ENCODE measurements around the gene IFI44L. TPM values are rescaled to one million over a fixed set of nuclear protein-coding genes. Genes with fewer than 3 reads are reported as not detected.

IFI44L gene
- total RNA-seq, 1 donor from 2014 or later: 26.0 TPM

- peaks cover 3% of the 10 kb centered on the region for H3K9me3 Mint-ChIP-seq
- peak; percentile 76 for DNase-seq
- peaks cover 19% of the 10 kb centered on the region for H3K4me1 Mint-ChIP-seq
- peak overlapping the region; percentile 80 for H3K27ac Mint-ChIP-seq
- intact Hi-C loops (cut with micrococcal nuclease): loop anchor here (5.0 kb wide), 1 partner anchor 546 kb away; no protein-coding TSS in a partner anchor
- H3K4me3 Mint-ChIP-seq: peak overlapping the region; percentile 50
- peaks cover 3% of the 10 kb centered on the region for H3K27me3 Mint-ChIP-seq
- H3K36me3 Mint-ChIP-seq (ENCODE audit: low read depth): no peaks in the 10 kb centered on the region
These were observed 58.1 kb downstream of the IFI44L start for GRCh38 chr1:78678324-78678723.

GRCh38 chr1:78681265-78681664, 61.0 kb downstream of the IFI44L start:
- Mint-ChIP-seq H3K27me3 (peaks cover 15% of the 10 kb centered on the region), H3K4me1 (peaks cover 17% of the 10 kb centered on the region), H3K4me3 (no peak overlapping the region), H3K9me3 (peaks cover 3% of the 10 kb centered on the region), H3K36me3 (ENCODE audit: low read depth) (no peaks in the 10 kb centered on the region), H3K27ac (no peak overlapping the region)
- intact Hi-C loops (cut with micrococcal nuclease): no loop called here
- DNase-seq: no peak

GRCh38 chr1:78682496-78682895, 62.2 kb downstream of the IFI44L start:
- Mint-ChIP-seq H3K9me3 (peaks cover 3% of the 10 kb centered on the region), H3K27ac (no peak overlapping the region), H3K27me3 (peaks cover 18% of the 10 kb centered on the region), H3K4me3 (no peak overlapping the region), H3K4me1 (peaks cover 12% of the 10 kb centered on the region), H3K36me3 (ENCODE audit: low read depth) (no peaks in the 10 kb centered on the region)
- intact Hi-C loops (cut with micrococcal nuclease): no loop called here
- DNase-seq: no peak

GRCh38 chr1:78683079-78683478, 62.8 kb downstream of the IFI44L start:
- H3K4me3 Mint-ChIP-seq: no peak overlapping the region
- H3K27me3 Mint-ChIP-seq: peaks cover 19% of the 10 kb centered on the region
- H3K27ac Mint-ChIP-seq: no peak overlapping the region
- no peak for DNase-seq
- H3K9me3 Mint-ChIP-seq: peaks cover 3% of the 10 kb centered on the region
- H3K4me1 Mint-ChIP-seq: peaks cover 6% of the 10 kb centered on the region
- intact Hi-C loops (cut with micrococcal nuclease): no loop called here
- H3K36me3 Mint-ChIP-seq (ENCODE audit: low read depth): no peaks in the 10 kb centered on the region

GRCh38 chr1:78687315-78687714, 67.1 kb downstream of the IFI44L start:
- H3K4me1 Mint-ChIP-seq: no peaks in the 10 kb centered on the region
- intact Hi-C loops (cut with micrococcal nuclease): no loop called here
- no peak for DNase-seq
- no peak overlapping the region for H3K27ac Mint-ChIP-seq
- H3K27me3 Mint-ChIP-seq: peaks cover 39% of the 10 kb centered on the region
- H3K9me3 Mint-ChIP-seq: no peaks in the 10 kb centered on the region
- no peak overlapping the region for H3K4me3 Mint-ChIP-seq
- no peaks in the 10 kb centered on the region for H3K36me3 Mint-ChIP-seq (ENCODE audit: low read depth)

GRCh38 chr1:78687914-78688313, 67.7 kb downstream of the IFI44L start:
- no peaks in the 10 kb centered on the region for H3K4me1 Mint-ChIP-seq
- H3K36me3 Mint-ChIP-seq (ENCODE audit: low read depth): no peaks in the 10 kb centered on the region
- intact Hi-C loops (cut with micrococcal nuclease): no loop called here
- H3K4me3 Mint-ChIP-seq: no peak overlapping the region
- DNase-seq: no peak
- H3K27ac Mint-ChIP-seq: no peak overlapping the region
- peaks cover 40% of the 10 kb centered on the region for H3K27me3 Mint-ChIP-seq
- no peaks in the 10 kb centered on the region for H3K9me3 Mint-ChIP-seq

GRCh38 chr1:78688697-78689096, 68.4 kb downstream of the IFI44L start:
- Mint-ChIP-seq H3K4me3 (no peak overlapping the region), H3K27me3 (peaks cover 40% of the 10 kb centered on the region), H3K4me1 (no peaks in the 10 kb centered on the region), H3K9me3 (no peaks in the 10 kb centered on the region), H3K36me3 (ENCODE audit: low read depth) (no peaks in the 10 kb centered on the region), H3K27ac (no peak overlapping the region)
- no peak for DNase-seq
- intact Hi-C loops (cut with micrococcal nuclease): no loop called here

GRCh38 chr1:78690516-78690915, 70.3 kb downstream of the IFI44L start:
- intact Hi-C loops (cut with micrococcal nuclease): no loop called here
- H3K36me3 Mint-ChIP-seq (ENCODE audit: low read depth): no peaks in the 10 kb centered on the region
- H3K4me3 Mint-ChIP-seq: no peak overlapping the region
- H3K27ac Mint-ChIP-seq: no peak overlapping the region
- H3K4me1 Mint-ChIP-seq: no peaks in the 10 kb centered on the region
- no peak for DNase-seq
- no peaks in the 10 kb centered on the region for H3K9me3 Mint-ChIP-seq
- peaks cover 29% of the 10 kb centered on the region for H3K27me3 Mint-ChIP-seq

- H3K36me3 Mint-ChIP-seq (ENCODE audit: low read depth): no peaks in the 10 kb centered on the region
- peaks cover 5% of the 10 kb centered on the region for H3K9me3 Mint-ChIP-seq
- DNase-seq: no peak
- no peak overlapping the region for H3K4me3 Mint-ChIP-seq
- no peaks in the 10 kb centered on the region for H3K4me1 Mint-ChIP-seq
- intact Hi-C loops (cut with micrococcal nuclease): no loop called here
- H3K27me3 Mint-ChIP-seq: peaks cover 38% of the 10 kb centered on the region
- no peak overlapping the region for H3K27ac Mint-ChIP-seq
These were observed 71.9 kb downstream of the IFI44L start for GRCh38 chr1:78691995-78692747.

Other genes with a start within 250 kb of the IFI44L start
- not detected in 2 replicates for gene PTGFR, start 129.5 kb upstream of the IFI44L start, total RNA-seq
- 20.4 and 27.6 TPM in 2 replicates for gene IFI44, start 29.4 kb downstream of the IFI44L start, total RNA-seq

Data from activated CD4-positive, alpha-beta T cell treated with anti-CD3 and anti-CD28 coated beads, Interleukin-2, amount 10 ng/mL, durations not matched to agents 24 days and 14 days (primary cell).